Left ventricle myocardium inferior (tissue), 1 donor: Measurements from ENCODE around the gene MYCT1. TPM values are rescaled to one million over a fixed set of nuclear protein-coding genes. Genes with fewer than 3 reads are reported as not detected.

Experiments
- DNase-seq: peaks from one replicate; pipeline ENCODE4 v3.0.0-alpha.2; 2020
- H3K27ac ChIP-seq: fragments of 200-600 bp; replicated peaks from 2 replicates; pipeline ENCODE4 v1.8.0; 2021
- H3K27me3 ChIP-seq: fragments of 200-600 bp; 2 replicates; pipeline ENCODE4 v1.8.0; 2021; ENCODE audit warnings: low read depth
- H3K36me3 ChIP-seq: fragments of 200-600 bp; 2 replicates; pipeline ENCODE4 v1.8.0; 2021
- H3K4me1 ChIP-seq: fragments of 200-600 bp; 2 replicates; pipeline ENCODE4 v1.8.0; 2021
- H3K4me3 ChIP-seq: fragments of 200-600 bp; 2 replicates; pipeline ENCODE4 v1.8.0; 2021; ENCODE audit warnings: mild to moderate bottlenecking, moderate library complexity
- H3K9me3 ChIP-seq: fragments of 200-600 bp; replicated peaks from 2 replicates; pipeline ENCODE4 v1.8.0; 2021
- CTCF ChIP-seq: fragments of 200-600 bp; IDR thresholded peaks from 2 replicates; pipeline ENCODE4 v1.8.0; 2021; ENCODE audit warnings: antibody characterized with exemption, mild to moderate bottlenecking, borderline replicate concordance
- intact Hi-C: fragments of 100-400 bp; cut with micrococcal nuclease; formaldehyde crosslinking; loops from one replicate; pipeline ENCODE4 v1.11.0; 2022
- total RNA-seq: library from RNA; stranded (reverse); fragmentation: NEBNext Ultra II Directional; extraction: Animal tissue kit (Norgen Biotek cat#: 25700); gene quantifications from one replicate; pipeline ENCODE4 v1.2.1, GENCODE V29; 2021
- donor health status: DM: no; HTN: yes; CAD: no; lungs with severe emphysema.

Gene MYCT1
- total RNA-seq, 1 donor from 2014 or later, result 15.0 TPM

DNA sequence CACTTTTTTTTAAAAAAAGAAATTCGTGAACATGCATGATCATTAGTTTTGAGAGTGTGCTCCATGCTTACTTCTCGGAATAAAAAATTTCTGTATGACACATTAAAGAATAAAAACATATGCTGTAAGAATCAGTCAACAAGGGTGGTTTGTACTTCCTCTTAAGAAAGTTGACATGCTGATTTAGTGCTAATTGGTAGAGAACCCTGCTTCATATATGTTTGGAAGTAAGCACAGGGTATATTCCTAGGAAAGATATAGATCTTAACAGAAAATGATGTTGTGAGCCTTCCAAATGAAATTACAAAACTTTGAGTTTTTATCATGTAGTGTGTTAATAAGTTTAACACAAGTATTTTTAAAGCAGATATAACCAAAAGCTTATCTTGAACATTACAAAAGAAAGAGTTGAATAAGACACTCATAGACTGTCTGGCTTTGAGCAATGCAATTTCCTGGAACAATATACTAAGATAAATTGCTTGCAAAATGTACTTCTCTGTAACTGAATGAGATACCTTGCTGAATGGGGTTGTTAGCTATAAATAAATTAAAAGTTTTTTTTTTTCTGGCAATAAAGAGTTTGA lies 39.1 kb downstream of the MYCT1 start:
- no peak for DNase-seq
- intact Hi-C loops, result no loop called here
- Histone ChIP-seq H3K36me3 (no peaks in the 10 kb centered on the region), H3K9me3 (peaks cover 18% of the 10 kb centered on the region), H3K27ac (no peak overlapping the region), H3K4me1 (no peaks in the 10 kb centered on the region), H3K4me3 (no peak overlapping the region), H3K27me3 (no peaks in the 10 kb centered on the region)
- TF ChIP-seq CTCF, result no peak

DNA sequence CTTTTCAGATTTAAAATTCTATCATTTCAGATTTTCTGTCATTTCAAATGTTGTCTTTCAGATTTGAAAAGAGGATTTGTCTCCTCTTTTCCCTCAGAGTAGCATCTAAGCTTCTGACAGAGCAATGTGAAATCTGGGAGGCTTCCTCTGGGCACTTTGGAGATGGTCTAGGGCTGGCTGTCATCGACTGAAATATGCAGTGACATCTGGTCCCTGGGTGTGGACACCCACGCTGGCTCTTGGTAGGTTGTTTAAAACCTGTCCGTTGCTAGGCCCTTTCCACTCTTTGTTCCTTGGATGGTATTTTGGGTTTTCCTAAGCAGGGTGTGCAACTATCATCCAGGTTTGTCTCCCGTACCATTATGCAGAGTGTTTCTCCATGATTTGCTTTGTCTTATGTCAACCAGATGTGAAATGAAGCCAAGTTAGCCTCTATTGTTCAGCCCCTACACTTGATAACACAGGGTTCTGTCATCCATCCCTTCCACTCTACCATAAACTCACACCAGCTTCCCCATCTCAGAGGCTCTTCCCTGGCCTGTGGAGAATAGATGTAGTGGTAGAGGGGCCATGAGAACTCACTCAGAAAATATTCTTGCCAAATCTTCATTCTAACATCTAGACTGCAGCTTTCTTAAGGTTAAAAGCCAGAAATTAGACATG lies 47.9 kb downstream of the MYCT1 start:
- no peaks in the 10 kb centered on the region for H3K4me1 ChIP-seq
- no peak overlapping the region for H3K4me3 ChIP-seq
- intact Hi-C loops, result no loop called here
- H3K27me3 ChIP-seq, result no peaks in the 10 kb centered on the region
- H3K9me3 ChIP-seq, result no peaks in the 10 kb centered on the region
- H3K27ac ChIP-seq, result no peak overlapping the region
- TF ChIP-seq CTCF, result no peak
- no peaks in the 10 kb centered on the region for H3K36me3 ChIP-seq
- no peak for DNase-seq

DNA sequence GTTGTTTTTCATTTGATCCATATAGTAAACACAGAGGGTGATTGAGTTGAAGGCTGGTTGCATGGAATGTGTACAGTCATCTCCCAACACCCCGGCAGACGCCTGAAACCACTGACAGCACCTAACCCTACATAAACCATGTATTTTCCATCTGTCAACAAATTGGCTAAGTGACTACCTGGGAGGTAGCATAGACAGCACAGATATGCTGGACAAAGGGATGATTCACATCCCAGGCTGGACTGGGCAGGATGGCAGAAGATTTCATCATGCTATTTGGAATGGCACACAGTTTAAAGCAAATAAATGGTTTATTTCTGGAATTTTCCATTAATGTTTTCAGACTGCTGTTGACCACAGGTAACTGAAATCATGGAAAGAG lies 48.5 kb downstream of the MYCT1 start:
- no peak overlapping the region for H3K27ac ChIP-seq
- H3K9me3 ChIP-seq, result no peaks in the 10 kb centered on the region
- no peaks in the 10 kb centered on the region for H3K4me1 ChIP-seq
- no peaks in the 10 kb centered on the region for H3K36me3 ChIP-seq
- DNase-seq, result no peak
- no peak overlapping the region for H3K4me3 ChIP-seq
- intact Hi-C loops, result no loop called here
- no peaks in the 10 kb centered on the region for H3K27me3 ChIP-seq
- TF ChIP-seq CTCF, result no peak

DNA sequence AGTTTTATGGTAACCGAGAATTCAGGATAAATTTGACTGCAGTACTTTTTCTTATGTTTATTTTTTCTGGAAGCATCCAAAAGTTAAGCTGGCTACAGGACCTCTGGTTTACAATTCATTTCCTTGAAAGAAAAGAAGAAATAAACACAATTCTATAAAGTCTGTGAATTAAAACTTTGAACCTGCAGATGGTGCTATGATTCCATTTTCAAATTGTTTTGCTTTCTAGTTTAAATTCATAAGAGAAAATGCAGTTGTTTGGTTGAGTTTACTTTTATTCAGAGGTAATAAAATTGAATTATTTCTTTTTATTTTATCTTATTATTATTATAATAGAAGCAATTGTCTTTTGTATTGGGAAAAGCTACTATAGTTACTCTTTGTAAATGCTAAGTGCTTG lies 51.1 kb downstream of the MYCT1 start:
- no peak for DNase-seq
- Histone ChIP-seq H3K27me3 (no peaks in the 10 kb centered on the region), H3K4me1 (no peaks in the 10 kb centered on the region), H3K9me3 (no peaks in the 10 kb centered on the region), H3K36me3 (no peaks in the 10 kb centered on the region), H3K4me3 (no peak overlapping the region), H3K27ac (no peak overlapping the region)
- peak; percentile 30 for TF ChIP-seq CTCF
- intact Hi-C loops, result no loop called here

DNA sequence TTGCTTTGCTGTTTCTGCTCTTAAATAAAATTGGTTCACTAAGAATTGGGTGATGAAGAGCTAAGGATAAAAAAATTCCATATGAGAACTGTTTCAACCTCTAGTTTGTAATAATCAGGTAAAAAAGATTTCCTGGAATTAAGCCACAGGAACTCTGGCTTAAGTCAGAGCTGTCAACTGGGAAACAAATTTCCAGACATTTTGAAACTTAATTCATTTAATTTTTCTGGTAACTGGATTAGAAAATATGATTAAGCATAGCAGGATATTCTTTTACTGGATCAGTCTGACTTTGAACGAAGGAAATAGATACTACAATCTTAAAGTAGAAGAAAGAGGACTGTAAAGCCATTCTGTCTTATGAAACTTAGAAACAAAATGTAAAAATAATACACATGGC lies 51.6 kb downstream of the MYCT1 start:
- intact Hi-C loops, result no loop called here
- no peaks in the 10 kb centered on the region for H3K4me1 ChIP-seq

More for the DNA sequence above, 51.6 kb downstream of the MYCT1 start:
- H3K4me3 ChIP-seq, result no peak overlapping the region
- H3K9me3 ChIP-seq, result no peaks in the 10 kb centered on the region
- no peaks in the 10 kb centered on the region for H3K36me3 ChIP-seq
- no peaks in the 10 kb centered on the region for H3K27me3 ChIP-seq
- no peak overlapping the region for H3K27ac ChIP-seq
- no peak for TF ChIP-seq CTCF
- DNase-seq, result no peak
